Activated T-cell treated with anti-CD3 and anti-CD28 coated beads, Interleukin-2, amount 50 U/mL, for 1 hour (primary cell): ENCODE data around the gene ZFAND3.
"Not testable (repeated sequence)": the region's sequence is repeated elsewhere in the genome, so short reads cannot be mapped to it uniquely, and the experiment has no call there.

ENCODE experiments used
- DNase-seq: peaks from one replicate; pipeline ENCODE4 v3.0.0-alpha.2; 2020

ZFAND3 gene

GRCh38 chr6:37974943-37975342 is 155.4 kb downstream of the ZFAND3 start:
- DNase-seq = no peak

- DNase-seq = no peak
Measured at GRCh38 chr6:37977715-37978114, 158.2 kb downstream of the ZFAND3 start.

- DNase-seq = no peak
Measured at GRCh38 chr6:37979392-37980221, 160.1 kb downstream of the ZFAND3 start.

- no peak for DNase-seq
Measured at GRCh38 chr6:37980222-37980595, 160.7 kb downstream of the ZFAND3 start.

- DNase-seq = no peak
Measured at GRCh38 chr6:37981626-37982025, 162.1 kb downstream of the ZFAND3 start.

- no peak for DNase-seq
Measured at GRCh38 chr6:37982317-37982716, 162.8 kb downstream of the ZFAND3 start.

- no peak for DNase-seq
Measured at GRCh38 chr6:37983720-37984501, 164.4 kb downstream of the ZFAND3 start.

- DNase-seq = no peak
Measured at GRCh38 chr6:37984578-37984977, 165.1 kb downstream of the ZFAND3 start.

- DNase-seq = peak; percentile 43
Measured at GRCh38 chr6:37985355-37985754, 165.8 kb downstream of the ZFAND3 start.

GRCh38 chr6:37987018-37987417 is 167.5 kb downstream of the ZFAND3 start:
- DNase-seq = no peak

- no peak for DNase-seq
Measured at GRCh38 chr6:37987559-37987958, 168.0 kb downstream of the ZFAND3 start.

GRCh38 chr6:37988127-37988526 is 168.6 kb downstream of the ZFAND3 start:
- no peak for DNase-seq

- DNase-seq = no peak
Measured at GRCh38 chr6:37988696-37989095, 169.2 kb downstream of the ZFAND3 start.

GRCh38 chr6:37990762-37991525 is 171.4 kb downstream of the ZFAND3 start:
- no peak for DNase-seq

- DNase-seq = no peak
Measured at GRCh38 chr6:37992749-37993148, 173.2 kb downstream of the ZFAND3 start.

GRCh38 chr6:37993194-37993593 is 173.7 kb downstream of the ZFAND3 start:
- not testable (repeated sequence) for DNase-seq

GRCh38 chr6:37993596-37993995 is 174.1 kb downstream of the ZFAND3 start:
- DNase-seq = no peak

GRCh38 chr6:37994223-37994622 is 174.7 kb downstream of the ZFAND3 start:
- no peak for DNase-seq

GRCh38 chr6:37998366-37998765 is 178.8 kb downstream of the ZFAND3 start:
- no peak for DNase-seq

GRCh38 chr6:38001386-38001785 is 181.9 kb downstream of the ZFAND3 start:
- no peak for DNase-seq

GRCh38 chr6:38004908-38005307 is 185.4 kb downstream of the ZFAND3 start:
- no peak for DNase-seq

- DNase-seq = no peak
Measured at GRCh38 chr6:38011937-38012336, 192.4 kb downstream of the ZFAND3 start.

- DNase-seq = no peak
Measured at GRCh38 chr6:38012573-38012972, 193.0 kb downstream of the ZFAND3 start.
